Right lobe of liver (tissue), 6 donors: ENCODE data around the gene ANKS4B. TPM values are rescaled to one million over a fixed set of nuclear protein-coding genes. Genes with fewer than 3 reads are reported as not detected.

ENCODE experiments used
- ATAC-seq, 4 donors: fragments of 200-7000 bp; cut with Tn5 transposase; one replicate each; pipeline ENCODE4 v1.9.1; 2020; ENCODE audit warnings: mild to moderate bottlenecking in 4 of 4, moderate library complexity in 4 of 4
- DNase-seq, 3 donors: peaks; one replicate each; pipeline ENCODE4 v3.0.0-alpha.2; 2020
- H3K27ac ChIP-seq, 3 donors: fragments of 200-600 bp; one replicate each; pipeline ENCODE4 v1.8.0; 2022
- H3K27me3 ChIP-seq, 2 donors: fragments of 200-600 bp; one replicate each; pipeline ENCODE4 v1.8.0; 2022
- H3K36me3 ChIP-seq, 4 donors: fragments of 200-600 bp; sonication (generic) in 1 of 4; one replicate each; pipeline versions ENCODE4 v1.5.1 to v1.8.0; 2017 to 2022; ENCODE audit warnings: control low read depth in 1 of 4
- H3K4me1 ChIP-seq, 4 donors: fragments of 200-600 bp; sonication (generic) in 1 of 4; one replicate each; pipeline versions ENCODE4 v1.5.1 to v1.8.0; 2017 to 2022; ENCODE audit warnings: control low read depth in 1 of 4
- H3K4me3 ChIP-seq, 3 donors: fragments of 200-600 bp; one replicate each; pipeline ENCODE4 v1.8.0; 2022
- H3K9me3 ChIP-seq, 4 donors: fragments of 200-600 bp; sonication (generic) in 1 of 4; one replicate each; pipeline versions ENCODE4 v1.5.1 to v1.8.0; 2017 to 2022; ENCODE audit warnings: control low read depth in 1 of 4
- CTCF ChIP-seq, 4 donors: fragments of 200-600 bp in 3 of 4; fragments of 450-650 bp in 1 of 4; IDR thresholded peaks; one replicate each; pipeline versions ENCODE4 v1.5.1 to v1.8.0; 2016 to 2022; ENCODE audit warnings: antibody characterized with exemption in 4 of 4, mild to moderate bottlenecking in 2 of 4
- POLR2A ChIP-seq: fragments of 450-650 bp; IDR thresholded peaks from one replicate; pipeline ENCODE4 v1.6.1; 2017; ENCODE audit warnings: antibody characterized with exemption, mild to moderate bottlenecking
- WGBS: methylation state at CpG from one replicate; pipeline ENCODE4 v1.1.6; 2018; ENCODE audit warnings: low coverage, low lambda C conversion rate; ENCODE audit not compliant: insufficient coverage; ENCODE audit errors: missing lambda C conversion rate; 5-methylcytosine and 5-hydroxymethylcytosine counted together
- intact Hi-C, 2 donors: fragments of 100-400 bp; cut with DNase I; formaldehyde crosslinking; loops; one replicate each; pipeline versions ENCODE4 v1.11.2 to v1.14.1; 2022
- total RNA-seq, 6 experiments: library from RNA; depleted of rRNA in 2 of 6; stranded (reverse); fragments of >200 nt in 2 of 6; fragmentation: NEBNext Ultra II Directional in 3 of 6; extraction: Animal tissue kit (Norgen Biotek cat#: 25700) in 3 of 6; gene quantifications; one replicate each; pipeline versions ENCODE4 v1.1.0 to v1.2.4, GENCODE V29; 2016 to 2023
- donor health status: DM: no; HTN: yes; CAD: no.
- donor health status: DM: no; HTN: no; CAD: no.
- donor health status: DM: no; HTN: no; CAD: no.
- donor health status: DM: no; HTN: yes; CAD: no.
- donor health status: DM: no; HTN: yes; CAD: no.

Gene ANKS4B
- total RNA-seq, 6 experiments from 2014 or later, result 10.0 to 16.3 (median 11.4) TPM

- no peak overlapping the region for H3K27ac ChIP-seq
These were observed 30.2 kb upstream of the ANKS4B start for GRCh38 chr16:21203155-21203797.

DNA sequence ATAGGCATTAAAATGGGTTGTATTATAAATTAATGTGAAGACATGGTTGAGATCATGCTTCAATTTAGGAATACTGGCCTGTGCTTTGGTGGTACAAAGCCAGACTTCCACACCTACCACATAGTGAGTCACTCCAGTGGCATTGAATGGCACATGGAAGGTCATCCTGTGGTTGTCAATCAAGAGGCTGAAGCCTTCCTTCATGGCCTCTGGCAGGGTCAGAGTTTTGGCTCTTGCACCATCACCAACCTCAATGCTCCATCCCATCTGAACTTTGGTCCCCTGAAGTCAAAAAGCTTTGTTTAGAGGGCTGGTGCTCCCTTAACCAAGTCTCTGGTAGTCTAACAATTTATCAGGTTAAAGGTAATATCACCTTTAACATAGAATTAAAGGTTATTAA is 28.2 kb upstream of the ANKS4B start:
- TF ChIP-seq CTCF (IDR thresholded peaks at IDR 0.05), result no peak
- no peak for TF ChIP-seq POLR2A
- DNase-seq (no peak), ATAC-seq (peak in 1 of 4 donors; percentile 63)
- no peaks in the 10 kb centered on the region for H3K27me3 ChIP-seq
- H3K36me3 ChIP-seq, result no peaks in the 10 kb centered on the region
- H3K4me3 ChIP-seq, result no peak overlapping the region
- H3K9me3 ChIP-seq, result no peaks in the 10 kb centered on the region
- no peak overlapping the region for H3K27ac ChIP-seq
- intact Hi-C loops, result no loop called here
- peaks cover 0 to 2% (median 0%) of the 10 kb centered on the region in 4 donors for H3K4me1 ChIP-seq

More at GRCh38 chr16:21203155-21203797, 30.2 kb upstream of the ANKS4B start:
- intact Hi-C loops, result no loop called here
- Histone ChIP-seq H3K4me1 (peaks cover 0 to 2% (median 0%) of the 10 kb centered on the region in 4 donors), H3K27me3 (no peaks in the 10 kb centered on the region), H3K36me3 (no peaks in the 10 kb centered on the region), H3K9me3 (no peaks in the 10 kb centered on the region), H3K4me3 (no peak overlapping the region)
- ATAC-seq (peak in 2 of 4 donors; percentile 33 to 83), DNase-seq (no peak)
- WGBS, result 56% methylated on average over 6 of the region's 7 CpGs
- TF ChIP-seq POLR2A (no peak), CTCF (IDR thresholded peaks at IDR 0.05) (no peak)

GRCh38 chr16:21206550-21206949 is 26.9 kb upstream of the ANKS4B start:
- ATAC-seq, result no peak
- no peak for DNase-seq
- H3K9me3 ChIP-seq, result no peaks in the 10 kb centered on the region
- peaks cover 0 to 2% (median 0%) of the 10 kb centered on the region in 4 donors for H3K4me1 ChIP-seq
- 94% methylated on average over 3 of the region's 4 CpGs for WGBS
- H3K27me3 ChIP-seq, result no peaks in the 10 kb centered on the region
- no peak overlapping the region for H3K27ac ChIP-seq
- TF ChIP-seq CTCF (IDR thresholded peaks at IDR 0.05) (no peak), POLR2A (no peak)
- H3K4me3 ChIP-seq, result no peak overlapping the region
- H3K36me3 ChIP-seq, result no peaks in the 10 kb centered on the region
- intact Hi-C loops, result no loop called here

DNA sequence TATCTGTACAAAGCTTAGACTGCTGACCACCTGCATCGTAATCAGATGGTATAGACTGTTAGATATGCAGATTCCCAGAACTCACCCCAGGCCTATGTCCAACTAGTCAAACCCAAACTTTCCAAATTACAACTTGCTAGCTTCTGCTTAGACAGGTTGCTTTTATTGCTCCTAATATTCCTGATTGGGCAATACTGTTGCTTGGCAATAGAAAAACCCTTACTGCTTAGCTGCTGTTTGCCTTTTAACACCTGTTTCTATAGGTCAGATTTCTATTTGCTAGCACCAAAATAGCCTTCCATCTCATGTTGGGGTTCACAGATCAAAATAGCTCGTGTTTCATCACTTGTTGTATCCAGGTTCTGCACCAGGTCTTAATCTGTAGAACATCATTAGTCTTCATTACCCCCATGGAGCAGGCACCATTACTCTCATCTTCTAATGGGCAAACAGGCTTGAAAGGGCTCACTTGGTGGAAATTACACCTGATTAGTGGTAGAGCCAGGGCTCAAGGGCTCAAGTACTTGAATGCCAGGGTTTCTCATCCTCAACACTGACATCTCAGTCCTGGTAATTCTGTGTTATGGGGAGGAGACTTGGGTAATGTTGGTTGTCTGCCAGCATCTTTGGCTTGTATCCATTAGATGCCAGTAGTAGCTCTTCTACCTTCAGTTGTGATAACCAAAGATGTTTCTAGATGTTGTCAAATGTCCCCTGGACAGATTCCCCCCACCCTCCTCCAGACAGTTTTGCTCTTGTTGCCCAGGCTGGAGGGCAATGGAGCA is 24.9 kb upstream of the ANKS4B start:
- Histone ChIP-seq H3K4me1 (peaks cover 0 to 2% (median 0%) of the 10 kb centered on the region in 4 donors), H3K4me3 (no peak overlapping the region), H3K36me3 (no peaks in the 10 kb centered on the region), H3K9me3 (no peaks in the 10 kb centered on the region), H3K27ac (no peak overlapping the region), H3K27me3 (no peaks in the 10 kb centered on the region)
- 22% methylated on average over 1 of the region's 2 CpGs for WGBS
- intact Hi-C loops, result no loop called here
- TF ChIP-seq CTCF (IDR thresholded peaks at IDR 0.05) (no peak), POLR2A (no peak)
- DNase-seq (no peak), ATAC-seq (no peak)
